Measurements from ENCODE around the gene SPDYE8.
"Not testable (repeated sequence)": the region's sequence is repeated elsewhere in the genome, so short reads cannot be mapped to it uniquely, and the experiment has no call there.

Gene SPDYE8, protein sequence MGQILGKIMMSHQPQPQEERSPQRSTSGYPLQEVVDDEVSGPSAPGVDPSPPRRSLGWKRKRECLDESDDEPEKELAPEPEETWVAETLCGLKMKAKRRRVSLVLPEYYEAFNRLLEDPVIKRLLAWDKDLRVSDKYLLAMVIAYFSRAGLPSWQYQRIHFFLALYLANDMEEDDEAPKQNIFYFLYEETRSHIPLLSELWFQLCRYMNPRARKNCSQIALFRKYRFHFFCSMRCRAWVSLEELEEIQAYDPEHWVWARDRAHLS

GRCh38 chr7:73029666-73030065 lies at the start of gene SPDYE8:
Gene SPDYE8, minus strand, starts transcription at chr7:73029766. Its CDS starts 1,800 bp downstream, at chr7:73027966.
- not testable (repeated sequence) for H3K4me3 ChIP-seq (ENCODE audit: low read length); DNase-seq (ENCODE audit: low read depth, low spot score); H3K27ac ChIP-seq (ENCODE audit: low read length); H3K36me3 ChIP-seq (ENCODE audit: control insufficient read depth, insufficient read depth, low read length); H3K4me1 ChIP-seq (ENCODE audit: control insufficient read depth, insufficient read depth, low read length); H3K9me3 ChIP-seq (ENCODE audit: control insufficient read depth, insufficient read depth, low read length); H3K27me3 ChIP-seq (ENCODE audit: control insufficient read depth, insufficient read depth, low read length)
- WGBS (ENCODE audit: insufficient coverage, insufficient read length) = no CpG with 5 or more reads among the region's 8 CpGs

DNA sequence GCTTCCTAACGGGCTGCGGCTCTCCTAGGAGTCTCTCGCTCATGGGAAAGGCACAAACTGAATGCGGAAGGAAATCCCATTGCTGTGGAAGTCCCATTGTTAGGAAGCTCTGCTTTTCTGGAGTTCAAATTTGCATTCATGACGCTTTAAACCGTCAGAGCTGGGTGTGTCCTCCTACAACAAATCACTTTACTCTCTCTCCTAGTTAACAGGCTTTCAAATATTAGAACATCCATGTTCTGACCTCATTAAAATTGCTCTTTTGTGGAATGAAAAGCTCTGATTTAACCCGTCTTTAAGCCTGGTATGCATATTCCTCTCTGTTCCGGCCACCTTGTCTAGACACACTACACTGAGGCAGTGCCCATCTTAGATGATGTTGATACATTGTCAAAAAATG lies 28.2 kb upstream of the SPDYE8 start, which contains the start of gene SPDYE11:
Gene SPDYE11, minus strand, starts transcription at position 101 of the 400 bp plus-strand sequence. CDS start 1,800 bp downstream, outside the sequence.
- H3K27me3 ChIP-seq (ENCODE audit: control insufficient read depth, insufficient read depth, low read length); H3K27ac ChIP-seq (ENCODE audit: low read length); DNase-seq (ENCODE audit: low read depth, low spot score); H3K4me3 ChIP-seq (ENCODE audit: low read length); H3K36me3 ChIP-seq (ENCODE audit: control insufficient read depth, insufficient read depth, low read length); H3K9me3 ChIP-seq (ENCODE audit: control insufficient read depth, insufficient read depth, low read length); H3K4me1 ChIP-seq (ENCODE audit: control insufficient read depth, insufficient read depth, low read length): not testable (repeated sequence)
- WGBS (ENCODE audit: insufficient coverage, insufficient read length) = no CpG with 5 or more reads among the region's 8 CpGs

GRCh38 chr7:73006491-73006890 lies 23.1 kb downstream of the SPDYE8 start:
- not testable (repeated sequence) for H3K27me3 ChIP-seq (ENCODE audit: control insufficient read depth, insufficient read depth, low read length); H3K4me1 ChIP-seq (ENCODE audit: control insufficient read depth, insufficient read depth, low read length); H3K36me3 ChIP-seq (ENCODE audit: control insufficient read depth, insufficient read depth, low read length); H3K27ac ChIP-seq (ENCODE audit: low read length); DNase-seq (ENCODE audit: low read depth, low spot score); H3K9me3 ChIP-seq (ENCODE audit: control insufficient read depth, insufficient read depth, low read length)
- no CpG with 5 or more reads among the region's 10 CpGs for WGBS (ENCODE audit: insufficient coverage, insufficient read length)
- H3K4me3 ChIP-seq (ENCODE audit: low read length) = peak overlapping the region; percentile 24; the same call in 1 of the 2 replicates

GRCh38 chr7:73005693-73006447 lies 23.7 kb downstream of the SPDYE8 start:
- H3K4me1 ChIP-seq (ENCODE audit: control insufficient read depth, insufficient read depth, low read length); H3K27me3 ChIP-seq (ENCODE audit: control insufficient read depth, insufficient read depth, low read length); H3K27ac ChIP-seq (ENCODE audit: low read length); H3K36me3 ChIP-seq (ENCODE audit: control insufficient read depth, insufficient read depth, low read length); DNase-seq (ENCODE audit: low read depth, low spot score); H3K9me3 ChIP-seq (ENCODE audit: control insufficient read depth, insufficient read depth, low read length): not testable (repeated sequence)
- WGBS (ENCODE audit: insufficient coverage, insufficient read length) = no CpG with 5 or more reads among the region's 66 CpGs
- H3K4me3 ChIP-seq (ENCODE audit: low read length) = peak overlapping the region; percentile 69; the same call in 1 of the 2 replicates

DNA sequence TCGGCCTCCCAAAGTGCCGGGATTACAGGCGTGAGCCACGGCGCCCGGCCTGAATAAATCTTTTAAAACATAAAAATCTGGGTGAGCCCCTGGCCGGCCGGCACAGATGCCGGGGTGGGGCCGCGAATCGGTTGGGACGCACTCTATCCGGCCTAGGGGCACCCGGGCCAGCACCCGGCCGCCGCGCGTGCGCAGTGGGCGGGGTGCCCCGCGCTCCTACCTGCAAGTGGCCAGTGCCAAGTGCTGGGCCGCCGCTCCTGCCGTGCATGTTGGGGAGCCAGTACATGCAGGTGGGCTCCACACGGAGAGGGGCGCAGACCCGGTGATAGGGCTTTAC lies 24.2 kb downstream of the SPDYE8 start:
- H3K9me3 ChIP-seq (ENCODE audit: control insufficient read depth, insufficient read depth, low read length); H3K27me3 ChIP-seq (ENCODE audit: control insufficient read depth, insufficient read depth, low read length); H3K36me3 ChIP-seq (ENCODE audit: control insufficient read depth, insufficient read depth, low read length); H3K27ac ChIP-seq (ENCODE audit: low read length); DNase-seq (ENCODE audit: low read depth, low spot score); H3K4me1 ChIP-seq (ENCODE audit: control insufficient read depth, insufficient read depth, low read length): not testable (repeated sequence)
- peak overlapping the region; percentile 69; the same call in 1 of the 2 replicates for H3K4me3 ChIP-seq (ENCODE audit: low read length)
- no CpG with 5 or more reads among the region's 30 CpGs for WGBS (ENCODE audit: insufficient coverage, insufficient read length)

DNA sequence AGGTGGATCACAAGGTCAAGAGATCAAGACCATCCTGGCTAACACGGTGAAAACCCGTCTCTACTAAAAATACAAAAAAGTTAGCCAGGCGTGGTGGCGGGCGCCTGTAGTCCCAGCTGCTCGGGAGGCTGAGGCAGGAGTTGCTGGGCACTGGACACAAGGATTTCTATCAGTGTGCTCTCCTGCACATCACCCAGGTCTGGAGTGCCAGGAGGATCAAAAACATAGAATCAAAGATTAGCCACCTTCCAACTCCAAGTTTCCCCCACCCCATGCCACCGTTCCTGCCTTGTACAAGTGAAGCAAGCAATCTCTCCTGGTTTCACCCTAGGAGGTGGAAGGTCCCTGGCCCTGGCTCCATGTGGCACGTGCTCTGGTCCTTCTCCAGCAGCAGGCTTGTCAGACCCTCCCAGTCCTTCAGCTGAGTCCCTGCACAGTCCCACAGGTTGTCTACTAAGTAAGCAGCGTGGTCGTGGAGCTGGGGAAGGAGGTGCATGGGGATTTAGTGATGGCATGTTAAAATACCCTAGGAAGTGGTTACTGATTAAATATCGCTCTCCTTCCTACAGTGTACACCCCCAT lies 31.6 kb downstream of the SPDYE8 start:
- H3K27me3 ChIP-seq (ENCODE audit: control insufficient read depth, insufficient read depth, low read length); DNase-seq (ENCODE audit: low read depth, low spot score); H3K4me1 ChIP-seq (ENCODE audit: control insufficient read depth, insufficient read depth, low read length); H3K36me3 ChIP-seq (ENCODE audit: control insufficient read depth, insufficient read depth, low read length); H3K27ac ChIP-seq (ENCODE audit: low read length); H3K4me3 ChIP-seq (ENCODE audit: low read length); H3K9me3 ChIP-seq (ENCODE audit: control insufficient read depth, insufficient read depth, low read length): not testable (repeated sequence)
- WGBS (ENCODE audit: insufficient coverage, insufficient read length) = no CpG with 5 or more reads among the region's 11 CpGs

DNA sequence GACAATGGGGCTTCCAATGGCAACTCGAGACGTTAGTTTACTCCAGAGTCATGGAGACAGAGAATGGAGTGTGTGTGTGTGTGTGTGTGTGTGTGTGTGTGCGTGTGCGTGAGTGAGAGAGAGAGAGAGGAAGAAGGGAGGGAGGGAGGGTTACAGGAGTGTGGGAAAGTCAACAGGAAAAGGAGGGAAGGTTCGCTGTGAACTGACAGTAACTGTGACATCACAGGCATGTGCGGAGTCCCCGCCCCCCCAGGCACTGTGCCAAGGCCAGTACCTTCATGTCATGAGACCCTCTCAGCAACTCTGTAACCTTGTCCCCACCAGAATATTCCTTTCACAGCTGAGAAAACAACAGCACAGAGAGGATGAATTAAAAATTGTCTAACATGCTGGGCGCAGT lies 32.1 kb downstream of the SPDYE8 start:
- H3K9me3 ChIP-seq (ENCODE audit: control insufficient read depth, insufficient read depth, low read length); H3K36me3 ChIP-seq (ENCODE audit: control insufficient read depth, insufficient read depth, low read length); H3K4me1 ChIP-seq (ENCODE audit: control insufficient read depth, insufficient read depth, low read length); DNase-seq (ENCODE audit: low read depth, low spot score); H3K4me3 ChIP-seq (ENCODE audit: low read length); H3K27ac ChIP-seq (ENCODE audit: low read length); H3K27me3 ChIP-seq (ENCODE audit: control insufficient read depth, insufficient read depth, low read length): not testable (repeated sequence)
- WGBS (ENCODE audit: insufficient coverage, insufficient read length) = no CpG with 5 or more reads among the region's 8 CpGs

DNA sequence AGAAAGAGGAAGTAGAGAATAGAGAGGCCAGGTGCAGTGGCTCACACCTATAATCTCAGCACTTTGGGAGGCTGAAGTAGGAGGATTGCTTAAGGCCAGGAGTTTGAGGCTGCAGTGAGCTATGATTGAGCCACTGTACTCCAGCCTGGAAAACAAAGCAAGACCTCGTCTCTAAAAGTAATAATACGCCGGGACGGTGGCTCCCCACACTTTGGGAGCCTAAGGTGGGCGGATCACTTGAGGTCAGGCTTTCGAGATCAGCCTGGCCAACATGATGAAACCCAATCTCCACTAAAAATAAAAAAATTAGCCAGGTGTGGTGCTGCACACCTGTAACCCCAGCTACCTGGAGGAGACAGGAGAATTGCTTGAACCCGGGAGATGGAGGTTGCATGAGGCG lies 34.1 kb downstream of the SPDYE8 start:
- not testable (repeated sequence) for H3K4me3 ChIP-seq (ENCODE audit: low read length); DNase-seq (ENCODE audit: low read depth, low spot score); H3K36me3 ChIP-seq (ENCODE audit: control insufficient read depth, insufficient read depth, low read length); H3K27ac ChIP-seq (ENCODE audit: low read length); H3K4me1 ChIP-seq (ENCODE audit: control insufficient read depth, insufficient read depth, low read length); H3K27me3 ChIP-seq (ENCODE audit: control insufficient read depth, insufficient read depth, low read length); H3K9me3 ChIP-seq (ENCODE audit: control insufficient read depth, insufficient read depth, low read length)
- no CpG with 5 or more reads among the region's 8 CpGs for WGBS (ENCODE audit: insufficient coverage, insufficient read length)

DNA sequence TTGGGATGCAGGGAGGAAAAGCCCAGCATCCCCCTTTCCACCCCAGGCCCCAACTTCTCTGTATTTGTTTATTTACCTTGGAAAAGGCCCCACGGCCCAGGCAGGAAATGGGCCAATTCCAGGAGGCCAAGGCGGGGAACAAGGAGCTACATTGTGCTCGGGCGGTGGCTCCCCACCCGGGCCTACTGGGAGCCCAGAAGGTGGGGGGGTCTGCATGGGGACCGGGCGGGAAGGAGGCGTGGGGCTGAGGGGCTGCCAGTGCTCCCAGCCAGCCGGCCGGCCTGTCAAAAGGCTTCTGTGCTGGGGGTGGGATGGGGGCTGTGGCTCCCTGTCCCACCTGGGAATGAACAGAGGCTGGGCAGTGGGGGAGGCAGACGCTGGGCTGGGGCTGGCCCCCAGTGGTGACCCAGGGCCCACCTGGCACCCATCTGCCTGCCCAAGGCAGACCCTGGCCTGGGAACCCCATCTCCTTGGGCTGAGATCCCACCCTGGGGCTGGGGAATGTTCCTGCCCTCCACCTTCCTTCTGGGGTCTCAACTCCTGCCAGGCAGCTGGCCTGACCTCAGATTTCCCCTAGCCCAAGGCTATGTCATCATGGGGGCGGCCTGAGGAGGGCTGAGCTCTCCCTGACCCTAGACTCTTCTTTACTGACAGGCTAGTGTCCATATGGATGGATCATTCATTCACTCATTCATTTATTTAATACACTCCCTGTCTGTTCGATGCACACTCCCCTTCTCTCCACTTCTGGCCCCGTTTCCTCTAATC lies 39.2 kb downstream of the SPDYE8 start:
- no CpG with 5 or more reads among the region's 14 CpGs for WGBS (ENCODE audit: insufficient coverage, insufficient read length)
- H3K4me1 ChIP-seq (ENCODE audit: control insufficient read depth, insufficient read depth, low read length); H3K9me3 ChIP-seq (ENCODE audit: control insufficient read depth, insufficient read depth, low read length); H3K27me3 ChIP-seq (ENCODE audit: control insufficient read depth, insufficient read depth, low read length); H3K36me3 ChIP-seq (ENCODE audit: control insufficient read depth, insufficient read depth, low read length); H3K4me3 ChIP-seq (ENCODE audit: low read length); DNase-seq (ENCODE audit: low read depth, low spot score); H3K27ac ChIP-seq (ENCODE audit: low read length): not testable (repeated sequence)

- H3K36me3 ChIP-seq (ENCODE audit: control insufficient read depth, insufficient read depth, low read length); H3K9me3 ChIP-seq (ENCODE audit: control insufficient read depth, insufficient read depth, low read length); H3K27ac ChIP-seq (ENCODE audit: low read length); H3K4me3 ChIP-seq (ENCODE audit: low read length); H3K27me3 ChIP-seq (ENCODE audit: control insufficient read depth, insufficient read depth, low read length); DNase-seq (ENCODE audit: low read depth, low spot score); H3K4me1 ChIP-seq (ENCODE audit: control insufficient read depth, insufficient read depth, low read length): not testable (repeated sequence)
- whole genome bisulfite sequencing (ENCODE audit: insufficient coverage, insufficient read length) = no CpG with 5 or more reads among the region's 11 CpGs
These were observed 47.5 kb downstream of the SPDYE8 start for GRCh38 chr7:72982084-72982483.
